Smooth muscle cell (in vitro differentiated cells): ENCODE results near the gene ATP10B. TPM values are rescaled to one million over a fixed set of nuclear protein-coding genes. Genes with fewer than 3 reads are reported as not detected.

ENCODE experiments used
- DNase-seq: peaks from one replicate; lab custom pipeline; 2025; ENCODE audit not compliant: unreplicated experiment; lab: John Stamatoyannopoulos, UW
- H2AFZ ChIP-seq: fragments of 200-600 bp; sonication (generic); 2 replicates; pipeline ENCODE4 v1.6.0; 2016; ENCODE audit warnings: antibody characterized with exemption, low read depth, mild to moderate bottlenecking
- H3F3A ChIP-seq: fragments of 200-600 bp; sonication (generic); 2 replicates; pipeline ENCODE4 v1.6.0; 2017; ENCODE audit warnings: antibody characterized with exemption, low read depth
- H3K27ac ChIP-seq: fragments of 200-600 bp; sonication (generic); 2 replicates; pipeline ENCODE4 v1.5.1; 2016; ENCODE audit warnings: low read depth, mild to moderate bottlenecking
- H3K27me3 ChIP-seq: fragments of 200-600 bp; sonication (generic); 2 replicates; pipeline ENCODE4 v1.6.1; 2016; ENCODE audit warnings: low read depth, mild to moderate bottlenecking
- H3K36me3 ChIP-seq: fragments of 200-600 bp; sonication (generic); 2 replicates; pipeline ENCODE4 v1.5.1; 2016; ENCODE audit warnings: low read depth
- H3K4me1 ChIP-seq: fragments of 200-600 bp; sonication (generic); 2 replicates; pipeline ENCODE4 v1.5.1; 2016; ENCODE audit warnings: low read depth
- H3K4me2 ChIP-seq: fragments of 200-600 bp; sonication (generic); 2 replicates; pipeline ENCODE4 v1.6.0; 2016; ENCODE audit warnings: mild to moderate bottlenecking
- H3K4me3 ChIP-seq: fragments of 200-600 bp; sonication (generic); 2 replicates; pipeline ENCODE4 v1.5.1; 2016; ENCODE audit warnings: mild to moderate bottlenecking
- H3K79me2 ChIP-seq: fragments of 200-600 bp; sonication (generic); 2 replicates; pipeline ENCODE4 v1.6.0; 2016; ENCODE audit warnings: low read depth, mild to moderate bottlenecking
- H3K9ac ChIP-seq: fragments of 200-600 bp; sonication (generic); 2 replicates; pipeline ENCODE4 v1.6.0; 2016; ENCODE audit warnings: low read depth
- H3K9me3 ChIP-seq: fragments of 200-600 bp; sonication (generic); replicated peaks from 2 replicates; pipeline ENCODE4 v1.5.1; 2016; ENCODE audit warnings: low read depth
- H4K20me1 ChIP-seq: fragments of 200-600 bp; sonication (generic); 2 replicates; pipeline ENCODE4 v1.6.0; 2016; ENCODE audit warnings: low read depth
- WGBS: methylation state at CpG from one replicate; pipeline ENCODE4 v1.1.7; 2016; ENCODE audit warnings: low lambda C conversion rate; 5-methylcytosine and 5-hydroxymethylcytosine counted together
- polyA plus RNA-seq: library from polyadenylated mRNA; unstranded; fragments of >200 nt; fragmentation: Nextera tagmentation; extraction: Ambion mirVana; gene quantifications from 2 replicates; pipeline ENCODE4 v1.2.1, GENCODE V29; 2016
- total RNA-seq: library from RNA; depleted of rRNA; stranded (reverse); fragments of >200 nt; gene quantifications from 2 replicates; pipeline ENCODE4 v1.2.3, GENCODE V29; 2014
- TF ChIP-seq, protein P1 (sequence below): fragments of 200-600 bp; sonication (generic); IDR thresholded peaks from 2 replicates; pipeline ENCODE4 v1.5.1; 2017; ENCODE audit warnings: borderline replicate concordance, mild to moderate bottlenecking, antibody characterized with exemption; ENCODE audit not compliant: insufficient read depth, poor library complexity, severe bottlenecking

Gene ATP10B
- total and polyA plus RNA-seq, 2 experiments from 2014 or later, result 0.13 TPM; not detected in 1

DNA sequence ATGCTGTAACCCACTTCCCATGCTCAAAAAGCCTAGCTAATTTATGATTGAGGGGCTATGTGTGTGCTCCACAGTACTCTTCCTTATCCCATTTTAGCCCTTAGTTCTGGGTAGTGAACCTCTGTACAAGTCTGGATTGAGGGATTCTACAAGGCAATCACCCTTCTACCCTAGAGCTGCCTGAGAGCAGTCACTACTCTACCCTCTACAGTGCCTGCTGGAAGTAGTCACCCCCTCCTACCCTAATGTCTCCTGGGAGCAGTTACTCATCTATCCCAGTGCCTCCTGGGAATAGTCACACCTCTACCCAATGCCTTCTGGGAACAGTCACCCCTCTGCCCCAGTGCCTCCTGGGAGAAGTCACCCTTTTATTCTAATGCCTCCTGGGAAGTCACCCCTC, 150.6 kb downstream of the ATP10B start:
- Histone ChIP-seq H3K4me3 (no peak overlapping the region), H3K9ac (no peak overlapping the region), H3K9me3 (no peaks in the 10 kb centered on the region), H3K79me2 (no peaks in the 10 kb centered on the region), H2AFZ (no peak overlapping the region), H3K27ac (no peak overlapping the region), H3K4me1 (no peaks in the 10 kb centered on the region), H3K36me3 (no peaks in the 10 kb centered on the region), H3F3A (no peaks in the 10 kb centered on the region), H4K20me1 (no peaks in the 10 kb centered on the region), H3K27me3 (no peaks in the 10 kb centered on the region), H3K4me2 (no peak overlapping the region)
- no peak for DNase-seq
- TF ChIP-seq, protein P1, sequence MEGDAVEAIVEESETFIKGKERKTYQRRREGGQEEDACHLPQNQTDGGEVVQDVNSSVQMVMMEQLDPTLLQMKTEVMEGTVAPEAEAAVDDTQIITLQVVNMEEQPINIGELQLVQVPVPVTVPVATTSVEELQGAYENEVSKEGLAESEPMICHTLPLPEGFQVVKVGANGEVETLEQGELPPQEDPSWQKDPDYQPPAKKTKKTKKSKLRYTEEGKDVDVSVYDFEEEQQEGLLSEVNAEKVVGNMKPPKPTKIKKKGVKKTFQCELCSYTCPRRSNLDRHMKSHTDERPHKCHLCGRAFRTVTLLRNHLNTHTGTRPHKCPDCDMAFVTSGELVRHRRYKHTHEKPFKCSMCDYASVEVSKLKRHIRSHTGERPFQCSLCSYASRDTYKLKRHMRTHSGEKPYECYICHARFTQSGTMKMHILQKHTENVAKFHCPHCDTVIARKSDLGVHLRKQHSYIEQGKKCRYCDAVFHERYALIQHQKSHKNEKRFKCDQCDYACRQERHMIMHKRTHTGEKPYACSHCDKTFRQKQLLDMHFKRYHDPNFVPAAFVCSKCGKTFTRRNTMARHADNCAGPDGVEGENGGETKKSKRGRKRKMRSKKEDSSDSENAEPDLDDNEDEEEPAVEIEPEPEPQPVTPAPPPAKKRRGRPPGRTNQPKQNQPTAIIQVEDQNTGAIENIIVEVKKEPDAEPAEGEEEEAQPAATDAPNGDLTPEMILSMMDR, result no peak

DNA sequence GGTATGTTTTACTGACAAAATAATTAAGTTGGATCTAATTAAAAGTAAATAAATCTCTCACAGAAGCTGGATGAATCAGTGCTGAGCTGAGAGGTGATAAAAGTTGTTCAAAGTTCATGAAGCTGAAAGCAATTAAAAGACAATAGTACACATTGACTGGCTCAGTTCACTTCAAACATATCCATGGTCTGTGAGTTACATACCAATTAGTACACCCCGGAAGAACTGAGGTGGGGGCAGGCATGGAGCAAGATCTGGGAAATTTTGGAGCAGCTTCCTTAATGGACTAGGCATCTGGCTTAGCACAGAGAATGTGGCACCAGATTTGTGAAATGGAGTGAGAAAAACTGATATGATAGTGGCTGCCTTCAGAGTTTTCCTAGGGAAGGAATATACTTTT, 152.7 kb downstream of the ATP10B start:
- no peak for DNase-seq
- 32% methylated on average over 1 of the region's 1 CpG for WGBS
- Histone ChIP-seq H3K9me3 (no peaks in the 10 kb centered on the region), H3K9ac (no peak overlapping the region), H3K79me2 (no peaks in the 10 kb centered on the region), H4K20me1 (no peaks in the 10 kb centered on the region), H3F3A (no peaks in the 10 kb centered on the region), H2AFZ (no peak overlapping the region), H3K4me3 (no peak overlapping the region), H3K27ac (no peak overlapping the region), H3K36me3 (no peaks in the 10 kb centered on the region), H3K27me3 (no peaks in the 10 kb centered on the region), H3K4me2 (no peak overlapping the region), H3K4me1 (no peaks in the 10 kb centered on the region)
- TF ChIP-seq, protein P1, result no peak

DNA sequence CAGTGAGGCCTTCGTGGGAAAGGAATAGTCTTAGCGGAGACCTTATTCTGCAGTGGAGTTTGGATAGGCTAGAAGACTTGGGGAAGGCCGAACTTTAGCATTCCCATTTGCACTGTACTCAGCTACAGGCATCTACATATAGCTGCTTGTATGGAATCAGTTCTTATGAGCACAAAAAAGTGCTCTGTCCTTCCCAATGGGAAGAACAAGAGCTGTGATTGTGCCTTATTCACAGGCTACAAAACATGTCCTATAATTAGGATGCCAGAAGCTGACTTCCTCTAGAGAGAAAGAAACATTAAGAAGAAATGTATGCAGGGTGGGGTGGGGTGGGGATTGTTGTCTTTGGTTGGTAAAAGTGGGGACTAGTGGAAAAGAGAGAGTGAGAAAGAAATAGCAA, 154.7 kb downstream of the ATP10B start:
- no peak overlapping the region for H3K4me3 ChIP-seq
- H3K4me1 ChIP-seq, result no peaks in the 10 kb centered on the region
- H3K9ac ChIP-seq, result no peak overlapping the region
- H3K27ac ChIP-seq, result no peak overlapping the region
- WGBS, result 85% methylated on average over 3 of the region's 3 CpGs
- no peak overlapping the region for H2AFZ ChIP-seq
- no peaks in the 10 kb centered on the region for H3F3A ChIP-seq
- H3K9me3 ChIP-seq, result no peaks in the 10 kb centered on the region
- H3K4me2 ChIP-seq, result no peak overlapping the region
- no peaks in the 10 kb centered on the region for H4K20me1 ChIP-seq
- no peak for DNase-seq
- H3K27me3 ChIP-seq, result no peaks in the 10 kb centered on the region
- no peaks in the 10 kb centered on the region for H3K36me3 ChIP-seq
- no peaks in the 10 kb centered on the region for H3K79me2 ChIP-seq
- TF ChIP-seq, protein P1, result no peak

- Histone ChIP-seq H3K27me3 (no peaks in the 10 kb centered on the region), H4K20me1 (no peaks in the 10 kb centered on the region), H2AFZ (no peak overlapping the region), H3F3A (no peaks in the 10 kb centered on the region), H3K9ac (no peak overlapping the region), H3K79me2 (no peaks in the 10 kb centered on the region), H3K36me3 (no peaks in the 10 kb centered on the region), H3K9me3 (no peaks in the 10 kb centered on the region), H3K4me3 (no peak overlapping the region), H3K27ac (no peak overlapping the region), H3K4me2 (no peak overlapping the region), H3K4me1 (no peaks in the 10 kb centered on the region)
- 93% methylated on average over 2 of the region's 2 CpGs for WGBS
- TF ChIP-seq, protein P1, result no peak
- no peak for DNase-seq
Measured at GRCh38 chr5:160694896-160695295, 157.1 kb downstream of the ATP10B start.
